Measurements from ENCODE around the gene ID2. TPM values are rescaled to one million over a fixed set of nuclear protein-coding genes. Genes with fewer than 3 reads are reported as not detected.

The ID2 gene
- total and polyA plus RNA-seq, 2 donors (not counting 1 experiment from before 2014, with no cell fraction given) = 15.0 to 25.9 TPM

- Mint-ChIP-seq H3K27me3 (peaks cover 64% of the 10 kb centered on the region), H3K4me3 (peak overlapping the region; percentile 92), H3K9me3 (ENCODE audit: insufficient read depth) (no peaks in the 10 kb centered on the region), H3K4me1 (peaks cover 46% of the 10 kb centered on the region), H3K27ac (peak overlapping the region; percentile 33)
- H3K27ac ChIP-seq (ENCODE audit: low read length in 2 of 2) = no peak overlapping the region
- no peaks in the 10 kb centered on the region for H3K79me2 ChIP-seq (ENCODE audit: control insufficient read depth, insufficient read depth, low read length)
- peak overlapping the region; percentile 84 for H3K4me2 ChIP-seq (replicated peaks; ENCODE audit: low read depth, low read length, poor library complexity, severe bottlenecking)
- H2AFZ ChIP-seq (ENCODE audit: insufficient read depth, low read depth, low read length, poor library complexity, severe bottlenecking) = peak overlapping the region; percentile 56
- peaks cover 2 to 59% (median 43%) of the 10 kb centered on the region in 4 experiments for H3K27me3 ChIP-seq (replicated peaks in 1 of 4; ENCODE audit: control extremely low read depth in 1 of 4, control insufficient read depth in 3 of 4, insufficient read depth in 4 of 4, low read length in 3 of 4)
- ChIA-PET POLR2A (no interaction called here), CTCF (interaction anchor here (0.7 to 2.8 kb wide), 4 partner anchors 10 to 1586 kb away, joined by 3 to 18 read pairs (median 8); no protein-coding TSS in a partner anchor)
- H3K9me3 ChIP-seq (ENCODE audit: control extremely low read depth in 1 of 3, control insufficient read depth in 2 of 3, insufficient read depth in 1 of 3, low read length in 2 of 3) = peaks cover 0 to 31% (median 0%) of the 10 kb centered on the region in 3 donors
- no peaks in the 10 kb centered on the region for H4K20me1 ChIP-seq (ENCODE audit: control insufficient read depth, insufficient read depth, low read length, poor library complexity, severe bottlenecking)
- intact Hi-C loops (cut with micrococcal nuclease) = loop anchor here (2.0 to 10.0 kb wide), 5 partner anchors 100 to 1778 kb away; no protein-coding TSS in a partner anchor
- H3K4me1 ChIP-seq (ENCODE audit: control insufficient read depth in 2 of 2, insufficient read depth in 2 of 2, low read length in 2 of 2) = peaks cover 40 to 48% of the 10 kb centered on the region in 2 donors
- H3K36me3 ChIP-seq (replicated peaks in 1 of 2; ENCODE audit: control extremely low read depth in 1 of 2, control insufficient read depth in 1 of 2, extremely low read depth in 1 of 2, insufficient read depth in 2 of 2, low read length in 1 of 2) = no peaks in the 10 kb centered on the region
- H3K9ac ChIP-seq (ENCODE audit: low read length) = peak overlapping the region; percentile 59
- TF ChIP-seq CTCF (IDR thresholded peaks at IDR 0.05) (no peak), EZH2 (IDR thresholded peaks at IDR 0.05; ENCODE audit: borderline replicate concordance, insufficient read depth, low read depth, low read length, poor library complexity, severe bottlenecking) (no peak)
- ATAC-seq (ENCODE audit: low read depth) = no peak
- DNase-seq = peak; percentile 59
- H3K4me3 ChIP-seq (ENCODE audit: control extremely low read depth in 1 of 5, extremely low read depth in 1 of 5, insufficient read depth in 1 of 5, low read depth in 2 of 5, low read length in 4 of 5) = peak overlapping the region; percentile 41 to 77 (median 57)
- WGBS (ENCODE audit: insufficient coverage) = 0% methylated on average over 7 of the region's 30 CpGs
Observed at GRCh38 chr2:8682719-8683667, 1.1 kb downstream of the ID2 start.

Data from B cell (primary cell).